ENCODE measurements around the gene MGAT5B.
A peak's percentile ranks its signal among the peaks of the same experiment; 100 is the strongest.
"Not testable (repeated sequence)": the region's sequence is repeated elsewhere in the genome, so short reads cannot be mapped to it uniquely, and the experiment has no call there.

The MGAT5B gene

GRCh38 chr17:76849160-76849559 is 19.0 kb upstream of the MGAT5B start:
- not testable (repeated sequence) for DNase-seq

- DNase-seq: no peak
Observed at GRCh38 chr17:76852843-76853242, 15.4 kb upstream of the MGAT5B start.

GRCh38 chr17:76855105-76855504 is 13.1 kb upstream of the MGAT5B start:
- no peak for DNase-seq

DNA sequence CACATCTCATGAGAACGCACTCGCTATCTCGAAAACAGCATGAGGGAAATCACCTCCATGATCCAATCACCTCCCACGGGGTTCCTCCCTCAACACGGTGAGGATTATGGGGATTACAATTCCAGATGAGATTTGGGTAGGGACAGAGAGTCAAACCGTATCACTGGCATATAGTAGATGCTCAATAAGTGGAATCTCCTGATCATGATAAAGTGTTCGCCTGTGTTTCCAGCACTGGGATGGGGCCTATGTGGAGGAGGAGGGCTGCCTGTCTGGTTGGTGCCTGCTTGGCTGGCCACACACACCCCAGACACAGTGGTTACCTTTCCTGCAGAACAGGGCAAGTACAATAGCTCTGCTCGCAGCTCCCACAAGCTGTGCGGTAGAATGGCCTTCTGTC is 6.1 kb upstream of the MGAT5B start:
- no peak for DNase-seq

GRCh38 chr17:76862494-76862893 is 5.7 kb upstream of the MGAT5B start:
- DNase-seq: no peak

DNA sequence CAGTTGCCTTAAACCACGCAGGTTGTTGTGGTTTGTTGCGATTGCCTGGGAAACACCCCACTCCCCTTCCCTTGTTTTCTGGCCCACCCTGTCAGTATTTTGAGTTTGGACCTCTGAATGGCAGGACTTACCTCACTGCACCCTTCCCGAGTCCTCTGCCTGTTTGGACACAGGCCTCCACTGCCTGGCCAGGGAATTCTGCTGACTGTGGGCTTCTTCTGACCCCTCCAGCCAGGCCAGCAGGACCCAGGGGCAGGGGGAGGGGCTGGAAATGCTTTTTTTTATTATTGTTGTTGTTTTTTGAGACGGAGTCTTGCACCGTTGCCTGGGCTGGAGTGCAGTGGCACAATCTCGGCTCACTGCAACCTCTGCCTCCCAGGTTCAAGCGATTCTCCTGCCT is 4.2 kb upstream of the MGAT5B start:
- DNase-seq: no peak

DNA sequence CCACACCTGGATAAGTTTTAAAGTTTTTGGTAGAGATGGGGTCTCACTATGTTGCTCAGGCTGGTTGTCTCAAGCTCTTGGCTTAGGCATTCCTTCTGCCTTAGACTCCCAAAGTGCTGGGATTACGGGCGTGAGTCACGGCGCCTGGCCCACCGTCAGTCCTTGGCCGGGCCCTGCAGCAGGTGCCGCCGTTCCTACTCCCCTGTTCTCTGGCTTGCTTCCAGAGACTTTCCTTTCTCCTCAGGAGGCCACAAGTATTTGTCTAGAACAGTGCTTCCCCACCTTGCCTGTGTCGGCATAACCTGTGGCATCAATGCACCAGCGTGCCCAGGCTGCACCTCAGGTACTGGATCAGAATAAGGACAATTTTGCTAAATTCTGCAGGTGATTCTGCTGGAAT is 3.0 kb upstream of the MGAT5B start:
- DNase-seq: peak; percentile 83

DNA sequence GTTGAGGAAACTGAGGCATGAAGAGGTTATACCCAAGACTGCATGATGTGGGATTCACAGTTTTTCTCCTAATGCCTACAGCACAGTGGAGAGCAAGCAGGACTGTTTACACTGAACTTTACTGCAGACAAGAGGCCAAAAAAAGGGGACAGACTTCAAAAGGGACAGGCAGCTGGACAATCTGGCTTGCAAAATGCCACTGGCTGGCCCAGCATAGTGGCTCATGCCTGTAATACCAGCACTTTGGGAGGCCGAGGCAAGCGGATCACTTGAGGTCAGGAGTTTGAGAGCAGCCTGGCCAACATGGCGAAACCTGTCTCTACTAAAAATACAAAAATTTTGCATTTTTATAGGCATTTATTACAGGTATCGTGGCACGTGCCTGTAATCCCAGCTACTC is 2.0 kb upstream of the MGAT5B start:
- no peak for DNase-seq

GRCh38 chr17:76866774-76867577 is 1.2 kb upstream of the MGAT5B start:
- DNase-seq: peak; percentile 72

GRCh38 chr17:76867578-76868175 is 527 bp upstream of the MGAT5B start:
- DNase-seq: peak; percentile 57

DNA sequence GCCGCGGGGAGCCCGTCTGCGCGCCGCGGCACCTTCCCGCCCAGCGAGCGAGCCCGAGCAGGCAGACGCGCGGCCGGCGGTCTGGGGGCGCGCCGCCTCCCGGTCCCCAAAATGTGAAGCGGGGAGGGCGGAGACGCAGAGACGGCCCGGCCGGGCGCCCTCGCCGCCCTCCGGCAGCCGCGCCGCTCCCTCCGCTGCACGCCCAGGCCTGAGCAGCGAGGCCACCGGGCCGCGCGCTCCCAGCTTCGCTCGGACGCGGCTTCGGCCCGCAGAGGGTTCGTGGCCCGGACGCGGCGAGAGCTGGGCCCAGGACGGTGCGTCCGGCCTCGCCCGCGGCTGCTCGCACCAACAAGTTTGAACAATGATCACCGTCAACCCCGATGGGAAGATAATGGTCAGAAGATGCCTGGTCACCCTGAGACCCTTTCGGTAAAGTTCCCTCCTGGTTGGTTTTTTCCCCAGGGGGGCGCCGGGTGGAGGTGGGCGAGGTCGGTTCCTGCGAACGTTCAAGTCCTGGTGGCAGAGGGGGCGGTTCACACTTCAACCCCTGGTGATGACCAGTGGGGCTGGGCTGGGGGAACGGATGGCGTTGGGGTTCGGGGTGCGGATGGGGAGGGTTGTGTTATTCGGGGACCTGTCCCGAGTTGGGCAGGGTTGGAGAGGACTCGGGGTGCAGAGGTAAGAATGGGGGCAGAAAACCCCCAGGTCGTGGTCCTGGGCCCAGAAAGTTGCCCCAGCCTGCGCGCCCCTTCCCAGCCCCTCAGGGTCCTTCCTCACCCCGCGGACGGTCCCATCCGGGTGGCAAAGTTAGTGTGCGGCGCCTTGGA is 678 bp downstream of the MGAT5B start:
- no peak for DNase-seq

- DNase-seq: peak; percentile 11
Observed at GRCh38 chr17:76869496-76870376, 1.5 kb downstream of the MGAT5B start.

GRCh38 chr17:76870377-76870714 is 2.1 kb downstream of the MGAT5B start:
- no peak for DNase-seq

DNA sequence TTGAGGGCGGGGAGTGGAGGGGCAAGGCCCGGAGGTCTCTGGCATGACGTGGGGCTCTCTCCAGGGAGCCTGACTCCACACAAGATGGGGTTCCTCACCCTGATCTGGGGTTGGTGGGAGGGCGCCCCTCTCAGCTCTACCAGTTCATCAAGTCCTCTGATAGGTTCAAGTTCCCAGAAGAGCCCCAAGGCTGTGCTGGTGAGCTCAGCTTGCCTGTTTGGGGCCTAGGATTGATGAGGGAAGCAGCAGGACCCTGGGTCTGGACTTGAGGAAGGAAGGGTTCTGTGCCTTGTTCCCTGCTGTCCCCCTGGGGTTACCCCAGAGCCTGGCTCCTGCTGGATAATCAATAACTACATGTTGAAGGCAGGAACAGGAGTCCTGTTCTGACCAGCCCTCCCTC is 3.5 kb downstream of the MGAT5B start:
- DNase-seq: no peak

DNA sequence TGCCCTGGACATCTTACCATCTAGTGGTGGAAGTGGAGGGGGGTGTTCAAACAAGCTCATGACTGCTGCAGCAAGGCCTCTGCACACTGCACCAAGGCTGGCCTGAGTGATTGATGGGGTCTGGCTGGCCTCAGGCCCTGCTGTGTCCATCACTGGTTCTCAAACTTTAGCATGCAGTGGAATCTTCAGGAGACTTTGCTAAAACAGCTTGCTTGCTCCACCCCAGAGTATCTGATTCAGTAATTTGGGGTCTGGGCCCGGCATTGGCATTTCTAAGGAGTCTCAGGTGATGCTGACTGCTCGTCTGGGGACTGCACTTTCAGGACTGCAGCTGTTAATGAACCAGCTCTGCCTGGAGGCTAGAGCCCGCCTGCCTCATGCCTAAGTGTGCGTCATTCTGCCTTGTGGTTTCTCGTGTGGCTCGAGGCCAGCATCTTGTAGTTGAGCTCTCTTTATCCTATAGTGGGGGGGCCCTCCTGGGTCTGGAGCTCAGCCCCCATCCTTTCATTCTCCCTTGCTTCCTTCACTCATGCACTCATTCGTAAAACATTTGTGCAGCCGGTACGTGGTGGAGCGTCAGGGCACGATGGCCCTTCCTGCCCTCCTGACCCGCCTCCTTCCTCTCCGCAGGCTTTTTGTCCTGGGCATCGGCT is 4.1 kb downstream of the MGAT5B start:
- DNase-seq: peak; percentile 79

DNA sequence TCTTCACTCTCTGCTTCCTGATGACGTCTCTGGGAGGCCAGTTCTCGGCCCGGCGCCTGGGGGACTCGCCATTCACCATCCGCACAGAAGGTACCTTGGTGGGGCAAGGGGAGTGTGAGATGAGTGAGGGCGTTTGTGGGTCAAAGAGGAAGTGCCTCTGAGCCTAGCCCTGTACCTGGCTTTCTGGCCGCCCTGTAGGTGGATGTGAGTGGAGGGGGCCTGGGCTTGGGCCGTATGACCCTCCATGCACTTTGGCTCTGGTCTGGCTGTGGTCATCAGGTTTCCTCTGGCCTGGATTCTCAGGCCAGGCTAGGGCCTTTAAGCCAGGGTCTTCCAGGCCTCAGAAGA is 4.6 kb downstream of the MGAT5B start:
- DNase-seq: no peak

DNA sequence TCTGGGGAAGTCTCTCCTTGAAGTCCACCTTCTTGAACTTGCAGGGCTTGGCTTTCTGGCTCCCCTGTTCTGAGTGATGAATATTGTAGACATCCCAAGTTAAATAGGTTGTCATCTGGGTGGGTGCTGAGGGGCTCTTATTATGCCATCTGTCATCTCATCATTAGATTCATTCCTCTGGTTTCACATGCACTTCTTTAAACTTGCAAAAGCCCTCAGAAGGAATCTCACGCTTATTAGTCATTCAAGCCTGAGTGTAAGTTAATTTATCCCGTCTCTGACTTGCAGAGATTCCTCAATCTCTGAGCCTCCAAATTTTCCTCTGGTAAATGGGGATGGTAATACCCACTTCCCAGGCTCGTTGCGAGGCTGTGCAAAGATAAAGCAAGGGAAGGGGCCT is 5.7 kb downstream of the MGAT5B start:
- no peak for DNase-seq

GRCh38 chr17:76877437-76877836 is 9.2 kb downstream of the MGAT5B start:
- no peak for DNase-seq

DNA sequence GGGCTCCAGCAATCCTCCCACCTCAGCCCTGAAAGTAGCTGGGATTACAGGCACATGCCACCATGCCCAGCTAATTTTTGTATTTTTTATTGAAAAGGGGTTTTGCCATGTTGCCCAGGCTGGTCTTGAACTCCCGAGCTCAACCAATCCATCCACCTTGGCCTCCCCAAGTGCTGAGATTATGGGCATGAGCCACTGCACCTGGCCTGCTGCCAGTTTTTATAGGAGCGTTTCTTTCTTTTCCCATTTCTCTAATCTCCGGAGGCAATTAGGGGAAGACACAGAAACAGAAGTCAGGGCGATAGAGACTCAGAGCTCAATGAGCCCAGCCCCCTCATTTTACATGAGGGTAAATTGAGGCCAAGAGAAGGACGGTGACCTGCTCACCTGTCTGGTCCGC is 10.4 kb downstream of the MGAT5B start:
- no peak for DNase-seq

GRCh38 chr17:76879254-76879653 is 11.1 kb downstream of the MGAT5B start:
- DNase-seq: no peak

DNA sequence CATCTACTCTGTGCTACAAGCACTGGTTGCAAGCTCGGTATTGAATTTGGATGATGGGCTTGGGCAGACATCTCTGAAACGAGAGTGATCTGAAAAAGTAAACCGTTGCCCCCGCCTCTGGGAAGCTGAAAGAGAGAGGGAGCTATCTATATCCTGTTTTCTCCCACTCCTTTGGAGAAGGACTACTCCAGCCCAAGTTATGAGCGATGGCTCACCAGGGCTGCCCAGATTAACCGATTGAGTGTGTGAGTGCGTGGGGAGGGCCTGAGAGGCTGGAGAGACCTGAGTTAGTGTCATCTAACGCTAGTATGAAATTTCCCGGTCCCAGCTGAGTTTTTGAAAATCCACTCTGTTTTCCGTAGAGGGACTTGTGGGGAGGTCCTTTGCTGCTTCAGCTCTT is 11.5 kb downstream of the MGAT5B start:
- no peak for DNase-seq

DNA sequence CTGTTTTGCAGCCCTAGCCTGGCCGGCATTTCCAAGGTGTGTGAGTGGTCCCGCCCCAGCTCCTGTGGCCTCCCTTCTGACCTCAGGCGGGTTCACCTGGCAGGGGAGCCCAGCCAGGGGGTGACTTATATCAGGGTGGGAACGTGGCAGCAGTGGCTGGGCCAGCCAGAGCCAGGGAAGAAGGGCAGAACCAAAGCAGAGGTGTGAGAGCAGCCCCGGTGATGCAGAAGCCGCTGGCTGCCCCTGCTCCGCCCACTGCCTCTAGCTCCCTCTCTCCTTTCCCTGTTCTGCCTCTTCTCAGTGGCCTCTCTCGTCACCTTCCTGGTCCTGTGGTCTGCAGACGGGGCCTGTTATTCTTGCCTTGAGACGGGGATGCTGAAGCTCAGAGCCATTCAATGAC is 12.1 kb downstream of the MGAT5B start:
- DNase-seq: no peak

- DNase-seq: no peak
Observed at GRCh38 chr17:76880971-76881370, 12.8 kb downstream of the MGAT5B start.
